Measurements from ENCODE around the gene ACACB.

The ACACB gene

DNA sequence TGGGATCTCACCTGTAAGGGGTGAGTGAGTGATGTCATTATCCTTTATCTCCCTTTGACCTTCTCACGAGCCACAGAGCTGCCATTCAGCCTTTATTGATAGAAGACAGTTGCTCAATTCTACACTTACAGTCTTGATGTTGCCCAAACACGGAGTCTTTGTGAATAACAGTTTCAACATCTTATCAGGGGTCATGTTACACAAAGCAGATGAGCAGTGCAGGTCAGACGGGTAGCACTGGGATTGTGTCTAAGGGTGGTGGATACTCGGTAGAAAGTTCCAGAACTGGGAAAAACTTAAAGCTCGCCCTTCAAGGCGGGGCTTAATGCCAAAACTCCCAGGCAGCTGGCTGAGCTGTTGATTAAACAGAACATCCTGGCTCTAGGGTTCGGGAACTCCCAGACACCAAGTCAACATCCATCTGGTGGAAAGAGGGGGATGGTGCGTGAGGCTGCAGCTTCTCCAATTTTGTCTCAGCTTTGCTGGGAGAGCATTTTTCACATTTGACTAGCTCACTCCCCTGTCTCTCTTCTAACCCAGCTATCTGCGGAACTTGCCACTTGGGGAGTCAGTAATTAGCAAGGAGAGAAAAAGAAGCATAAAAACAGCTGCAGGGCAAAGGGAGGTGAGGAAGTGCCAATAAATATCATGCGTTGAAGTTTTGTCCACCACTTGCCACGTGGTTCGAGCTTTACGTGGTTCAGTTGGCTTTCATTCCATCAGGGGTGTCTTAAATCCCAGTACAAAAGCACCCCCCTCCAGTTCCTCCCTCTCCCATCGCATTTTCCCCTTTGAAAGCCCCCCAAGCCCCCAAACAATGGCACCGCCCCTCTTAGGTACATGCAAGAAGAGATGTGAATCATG, 161.7 kb downstream of the ACACB start:
- DNase-seq (ENCODE audit: low read depth in 2 of 2), result no peak

DNA sequence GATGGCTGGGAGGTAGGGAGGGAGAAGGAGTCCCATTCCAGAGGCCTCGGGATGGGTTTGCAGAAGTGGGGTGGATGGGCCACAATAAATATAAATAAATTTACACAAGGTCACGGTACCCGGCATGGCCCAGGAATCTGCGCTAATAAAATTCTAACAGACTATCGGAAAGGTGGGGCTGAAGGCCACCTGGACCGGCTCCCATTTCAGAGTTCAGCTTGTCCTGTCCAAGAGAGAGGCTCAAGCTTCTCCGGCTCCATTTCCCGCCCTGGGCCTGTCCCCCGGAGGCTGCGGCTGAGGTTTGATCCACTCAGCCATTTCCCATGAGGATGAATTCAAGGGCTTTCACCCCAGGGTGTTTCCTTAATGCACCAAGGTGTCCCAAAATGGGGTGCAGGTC, 162.5 kb downstream of the ACACB start:
- DNase-seq (ENCODE audit: low read depth in 2 of 2), result no peak

DNA sequence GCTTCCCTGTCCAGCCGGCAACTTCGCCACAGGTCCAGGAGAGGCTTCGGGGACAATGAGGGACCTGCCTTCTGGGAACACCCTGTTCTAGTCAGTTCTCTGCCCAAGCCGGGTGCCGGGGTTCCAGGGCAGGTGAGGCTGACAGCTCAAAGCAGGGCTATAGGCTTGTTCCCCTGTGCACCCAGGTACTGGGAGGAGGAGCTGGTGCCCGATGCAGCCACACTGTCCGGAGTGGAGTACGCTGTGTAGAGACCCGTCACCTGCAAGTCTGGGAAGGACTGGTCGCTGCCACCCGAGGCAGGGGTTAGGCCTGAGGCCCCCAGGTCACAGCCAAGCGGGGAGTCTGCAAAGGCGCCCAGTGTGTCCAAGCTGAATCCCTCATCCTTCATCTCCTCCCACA, 163.1 kb downstream of the ACACB start:
- DNase-seq (ENCODE audit: low read depth in 2 of 2), result no peak

DNA sequence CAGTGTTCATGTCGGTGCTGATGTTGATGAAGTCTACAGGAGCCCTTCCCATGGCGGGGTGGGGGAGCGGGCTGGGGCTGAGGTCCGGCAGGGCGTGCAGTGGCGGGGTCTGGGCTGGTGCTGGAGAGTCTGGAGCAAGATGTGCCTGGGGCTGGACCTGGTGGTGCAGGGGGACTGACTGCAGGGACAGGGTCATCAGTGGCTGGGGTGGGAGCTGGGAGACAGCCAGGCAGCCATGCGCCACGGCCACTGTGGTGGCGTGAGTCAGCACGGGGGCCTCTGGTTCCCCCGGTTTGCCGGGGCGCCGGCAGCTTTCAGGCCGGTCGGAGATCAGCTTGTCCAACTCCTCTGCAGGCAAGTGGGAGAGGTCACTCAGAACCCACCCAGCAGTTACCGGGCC, 165.1 kb downstream of the ACACB start:
- no peak for DNase-seq (ENCODE audit: low read depth in 2 of 2)

DNA sequence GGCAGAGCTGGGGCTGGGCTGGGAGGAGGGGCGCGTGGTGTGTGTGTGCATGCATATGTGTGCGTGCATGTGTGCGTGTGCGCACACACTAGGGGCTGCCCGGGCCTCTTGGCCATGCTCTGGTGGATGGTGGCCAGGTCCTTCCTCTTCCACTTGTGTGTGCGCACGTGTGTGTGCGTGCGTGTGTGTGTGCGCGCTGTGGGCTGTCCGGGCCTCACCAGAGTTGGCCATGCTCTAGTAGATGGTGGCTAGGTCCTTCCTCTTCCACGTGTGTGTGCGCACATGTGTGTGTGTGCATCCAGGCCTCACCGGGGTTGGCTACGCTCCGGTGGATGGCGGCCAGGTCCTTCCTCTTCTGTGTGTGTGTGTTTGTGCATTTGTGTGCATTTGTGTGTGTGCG, 168.0 kb downstream of the ACACB start:
- no peak for DNase-seq (ENCODE audit: low read depth in 2 of 2)

DNA sequence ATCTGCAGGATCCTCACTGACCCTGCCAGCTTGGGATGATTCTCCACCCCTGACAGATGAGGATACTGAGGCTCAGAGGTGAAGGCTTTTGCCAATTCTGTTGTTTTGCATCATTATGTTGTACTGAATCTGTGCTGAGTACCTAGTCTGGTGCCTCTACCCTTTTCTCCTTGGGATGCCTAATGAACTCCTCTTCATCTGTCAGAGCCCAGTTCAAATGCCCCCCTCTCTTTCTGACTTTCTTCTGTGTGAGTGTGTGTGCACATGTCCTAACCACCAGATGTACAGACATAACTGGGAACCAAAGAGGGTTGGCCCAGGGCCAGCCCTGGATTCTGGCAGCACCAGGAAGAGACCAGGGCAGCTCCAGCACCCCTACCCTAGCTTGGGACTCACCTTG, 169.9 kb downstream of the ACACB start:
- DNase-seq (ENCODE audit: low read depth in 2 of 2), result no peak

DNA sequence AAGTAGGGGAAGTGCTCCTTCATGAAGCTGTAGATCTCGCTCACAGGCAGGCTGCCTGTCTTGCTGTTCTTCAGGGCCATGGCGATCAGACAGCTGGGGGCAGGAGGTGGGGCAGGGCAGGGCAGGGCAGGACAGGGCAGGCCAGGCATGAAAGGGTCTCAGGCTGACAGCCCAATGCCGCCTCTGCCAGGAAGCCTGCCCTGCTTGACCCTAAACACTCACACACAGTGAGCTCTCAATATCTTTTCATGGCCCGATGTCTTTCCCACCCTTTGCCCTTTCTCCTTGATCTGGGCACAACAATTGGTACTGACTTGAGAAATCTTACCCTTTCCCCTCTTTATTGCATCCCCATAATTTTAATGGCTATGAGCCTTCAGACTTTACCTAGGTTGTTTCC, 170.3 kb downstream of the ACACB start:
- no peak for DNase-seq (ENCODE audit: low read depth in 2 of 2)

DNA sequence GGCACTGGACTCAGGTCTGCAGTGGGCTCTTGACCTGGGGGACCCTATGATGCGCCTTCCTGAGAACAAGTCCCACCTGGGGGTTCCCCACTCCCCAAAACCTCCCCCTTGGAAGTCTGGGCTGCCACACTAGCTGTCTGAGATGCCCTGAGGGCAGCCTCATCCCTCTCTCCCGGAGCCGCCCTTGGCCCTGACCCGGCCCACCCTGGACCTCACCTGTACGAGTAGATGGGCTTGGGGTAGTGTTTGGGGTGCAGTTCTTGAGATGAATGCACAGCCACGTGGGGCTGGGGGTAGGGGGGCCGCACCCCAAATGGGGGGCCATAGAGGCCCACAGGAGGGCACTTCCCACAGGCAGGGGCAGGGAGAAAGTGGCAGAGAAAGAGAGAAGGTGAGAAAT, 170.8 kb downstream of the ACACB start:
- no peak for DNase-seq (ENCODE audit: low read depth in 2 of 2)

DNA sequence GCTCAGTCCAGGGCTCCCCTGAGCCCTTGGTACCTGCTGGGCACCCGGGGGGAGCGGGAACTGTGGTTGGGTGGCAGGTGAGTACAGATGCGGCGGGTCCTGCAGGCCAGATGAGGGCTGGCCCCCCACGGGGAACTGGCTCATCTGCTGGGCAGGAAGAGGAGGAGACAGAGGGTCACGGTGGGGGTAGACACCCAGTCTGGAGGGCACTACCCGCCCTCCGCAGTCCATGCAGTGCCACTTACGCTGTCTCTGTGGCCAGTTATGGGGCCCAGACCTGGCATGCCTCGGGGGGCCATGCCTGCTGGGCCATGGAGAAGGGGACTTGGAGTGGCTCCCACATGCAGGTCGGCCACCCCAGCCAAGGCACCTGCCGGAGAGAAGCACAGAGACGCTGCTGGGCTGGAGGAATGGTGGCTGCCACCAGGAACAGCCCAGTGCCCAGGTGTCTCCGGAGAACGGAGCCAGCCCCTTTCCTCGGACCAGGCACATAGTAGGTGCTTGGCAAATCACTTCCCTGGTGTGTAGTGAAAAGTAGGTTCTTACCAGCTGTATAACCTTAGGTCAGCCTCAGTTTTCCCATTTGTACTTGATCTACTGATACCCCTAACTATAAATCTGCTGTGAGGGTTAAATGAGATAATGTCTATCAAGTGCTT, 171.6 kb downstream of the ACACB start:
- no peak for DNase-seq (ENCODE audit: low read depth in 2 of 2)

DNA sequence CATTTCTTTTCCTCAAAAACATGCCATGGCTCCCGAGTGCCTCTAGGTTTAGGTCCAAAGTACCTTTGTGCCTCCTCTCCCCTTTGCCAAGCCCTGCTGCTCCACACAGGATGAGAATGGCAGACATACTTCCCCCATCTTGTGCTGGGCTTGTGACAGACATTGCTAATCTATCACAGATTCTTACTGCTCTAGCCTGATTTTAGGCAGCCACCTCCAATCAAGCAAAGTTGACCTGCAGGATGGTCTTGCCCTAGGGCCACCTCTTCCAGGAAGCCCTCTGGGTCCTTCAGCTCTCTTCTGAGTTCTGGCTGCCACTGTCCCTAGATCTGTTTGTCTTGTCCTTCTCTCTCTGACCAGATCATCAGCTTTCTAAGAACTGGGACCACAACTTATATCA, 172.2 kb downstream of the ACACB start:
- DNase-seq (ENCODE audit: low read depth in 2 of 2), result no peak

DNA sequence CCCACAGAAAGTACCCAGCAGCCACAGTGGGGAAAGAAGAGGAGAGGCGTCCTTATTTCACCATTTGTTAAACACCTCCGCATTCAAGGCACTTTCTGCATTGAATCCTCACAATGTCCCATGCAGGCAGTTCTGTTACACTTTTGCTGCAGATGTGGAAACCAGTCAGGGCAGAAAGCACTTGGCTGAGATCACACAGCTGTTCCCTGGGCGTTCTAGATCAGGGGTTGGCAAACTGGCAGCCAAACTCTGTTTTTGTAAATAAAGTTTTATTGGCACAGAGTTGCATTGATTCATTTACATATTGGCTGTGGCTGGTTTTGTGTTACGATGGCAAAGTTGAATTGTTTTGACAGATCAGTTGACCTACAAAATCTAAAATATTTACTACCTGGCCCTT, 172.6 kb downstream of the ACACB start:
- DNase-seq (ENCODE audit: low read depth in 2 of 2), result no peak

DNA sequence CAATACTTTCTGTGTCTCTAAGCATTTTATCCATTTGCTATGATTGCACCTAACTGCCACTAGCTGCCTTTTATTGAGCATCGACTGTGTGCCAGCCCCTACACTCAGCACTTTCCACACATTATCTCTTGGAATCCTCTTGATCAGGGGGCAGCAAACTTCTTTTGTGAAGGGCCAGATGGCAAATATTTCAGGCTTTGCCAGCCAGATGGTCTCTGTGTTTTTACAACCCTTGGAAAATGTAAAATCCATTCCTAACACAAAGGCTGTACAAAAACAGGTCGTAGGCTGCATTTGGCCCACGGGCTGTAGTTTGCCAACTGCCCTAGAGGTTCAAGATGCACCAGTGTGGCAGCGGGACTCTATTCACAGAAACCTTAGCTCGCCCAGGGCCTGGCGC, 173.2 kb downstream of the ACACB start:
- no peak for DNase-seq (ENCODE audit: low read depth in 2 of 2)

DNA sequence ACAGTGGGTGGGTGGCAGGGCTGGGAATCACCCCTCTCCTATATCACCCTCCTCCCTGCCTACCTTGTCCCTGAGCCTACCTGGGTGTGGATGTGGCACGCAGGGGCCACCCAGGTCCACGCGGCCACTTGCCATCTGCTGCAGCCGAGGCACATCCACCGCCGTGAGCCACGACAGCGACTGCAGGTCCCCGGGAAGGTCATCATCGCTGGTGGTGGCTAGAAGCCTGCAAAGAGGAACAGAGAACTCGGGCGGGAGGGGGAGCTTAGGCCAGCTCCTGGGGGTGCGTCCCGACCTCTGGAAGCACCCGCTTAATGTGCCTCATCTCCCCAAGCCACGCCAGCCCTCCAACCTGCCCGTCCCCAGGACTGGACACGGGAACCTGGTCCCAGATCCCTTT, 173.7 kb downstream of the ACACB start:
- no peak for DNase-seq (ENCODE audit: low read depth in 2 of 2)

DNA sequence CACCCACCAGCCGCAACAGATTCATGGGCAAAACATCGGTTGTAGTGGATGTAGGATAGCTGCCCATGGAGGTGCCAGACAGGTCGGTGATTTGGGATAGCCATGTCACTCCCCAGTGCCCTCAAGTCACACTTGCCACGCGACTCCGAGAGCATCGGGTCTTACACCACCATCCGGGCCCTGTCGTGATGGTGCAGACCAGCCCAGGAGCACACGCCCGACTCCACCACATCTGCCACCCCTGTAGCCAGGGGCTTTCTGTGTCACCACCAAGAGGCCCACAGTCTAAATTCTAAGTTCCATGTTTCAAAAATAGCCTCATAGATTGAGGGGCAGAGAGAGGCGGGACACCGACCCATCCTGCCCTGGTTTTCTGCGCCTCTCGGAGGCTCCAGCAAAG, 174.7 kb downstream of the ACACB start:
- no peak for DNase-seq (ENCODE audit: low read depth in 2 of 2)

DNA sequence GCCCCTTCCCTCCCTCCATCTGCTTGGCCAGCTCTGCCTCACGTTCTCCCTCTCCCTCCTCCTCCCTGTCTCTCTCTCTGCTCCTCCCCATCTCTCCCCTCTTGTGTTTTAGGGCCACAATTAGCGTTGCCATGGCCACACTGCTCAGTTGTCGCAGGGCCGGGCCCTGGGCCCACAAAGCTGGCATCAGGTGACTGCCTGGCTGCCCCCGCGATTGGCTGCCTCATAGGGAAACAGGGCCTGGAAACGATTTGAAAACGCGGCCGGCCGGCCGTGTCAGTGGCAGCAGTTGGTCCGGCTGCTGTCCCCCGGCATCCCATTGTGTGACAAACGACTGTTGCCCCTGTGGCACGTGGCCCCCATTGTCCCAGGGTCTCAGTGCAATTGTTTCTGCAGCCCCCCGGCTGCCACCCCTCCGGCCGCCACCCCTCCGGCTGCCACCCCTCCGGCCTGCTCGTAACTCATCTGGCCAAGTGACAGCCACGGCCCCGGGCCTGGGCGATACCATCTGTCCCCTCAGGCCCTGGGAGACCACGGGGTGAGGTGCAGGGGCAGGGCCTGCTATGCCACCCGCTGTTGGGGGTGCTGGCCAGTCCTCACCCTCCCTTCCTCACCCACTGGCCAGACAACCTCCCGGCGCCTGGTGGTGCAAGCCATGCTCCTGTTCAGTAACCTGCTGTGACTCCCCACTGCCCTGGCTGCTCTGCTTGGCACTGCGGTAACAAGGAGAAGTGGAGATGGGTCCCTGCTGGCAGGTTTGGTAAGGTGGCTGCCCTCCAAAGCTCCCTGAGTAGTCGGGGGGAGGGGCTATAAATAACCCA, 175.3 kb downstream of the ACACB start:
- no peak for DNase-seq (ENCODE audit: low read depth in 2 of 2)

DNA sequence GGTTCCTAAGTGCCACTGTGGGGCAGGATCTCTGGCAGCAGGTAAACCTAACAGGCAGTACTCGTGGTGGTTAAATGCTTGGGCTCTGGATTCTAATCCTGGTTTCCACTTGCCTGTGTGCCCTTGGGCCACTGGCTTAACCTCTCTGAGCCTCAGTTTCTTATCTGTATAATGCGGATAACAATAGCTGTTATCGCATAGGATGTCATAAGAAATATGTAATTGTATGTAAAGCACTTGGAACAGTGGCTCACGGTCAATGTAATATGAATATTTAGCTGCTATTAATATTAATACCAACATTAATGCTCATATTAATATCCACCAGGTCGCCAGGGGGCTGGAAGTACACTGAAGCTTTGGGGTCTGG, 175.9 kb downstream of the ACACB start:
- no peak for DNase-seq (ENCODE audit: low read depth in 2 of 2)

DNA sequence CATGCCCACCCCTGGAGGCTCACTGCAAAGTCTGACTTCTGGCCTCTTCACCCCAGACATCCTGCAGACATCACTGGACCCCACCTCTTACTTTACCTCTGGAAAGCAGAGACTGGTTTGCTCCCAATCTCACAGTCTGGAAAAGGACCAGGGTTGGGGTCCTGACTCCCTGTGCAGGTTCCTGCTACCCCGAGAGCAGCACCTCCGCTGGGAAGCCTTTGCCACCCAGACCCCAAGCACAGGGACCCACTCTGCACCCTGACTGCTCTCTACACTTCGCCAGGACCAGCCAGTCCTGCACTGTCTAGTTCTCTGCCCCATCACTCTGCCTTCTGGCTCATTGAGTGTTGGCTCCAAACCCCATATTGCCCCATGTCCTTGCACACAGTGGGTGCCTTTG, 176.7 kb downstream of the ACACB start:
- DNase-seq (ENCODE audit: low read depth in 2 of 2), result no peak

DNA sequence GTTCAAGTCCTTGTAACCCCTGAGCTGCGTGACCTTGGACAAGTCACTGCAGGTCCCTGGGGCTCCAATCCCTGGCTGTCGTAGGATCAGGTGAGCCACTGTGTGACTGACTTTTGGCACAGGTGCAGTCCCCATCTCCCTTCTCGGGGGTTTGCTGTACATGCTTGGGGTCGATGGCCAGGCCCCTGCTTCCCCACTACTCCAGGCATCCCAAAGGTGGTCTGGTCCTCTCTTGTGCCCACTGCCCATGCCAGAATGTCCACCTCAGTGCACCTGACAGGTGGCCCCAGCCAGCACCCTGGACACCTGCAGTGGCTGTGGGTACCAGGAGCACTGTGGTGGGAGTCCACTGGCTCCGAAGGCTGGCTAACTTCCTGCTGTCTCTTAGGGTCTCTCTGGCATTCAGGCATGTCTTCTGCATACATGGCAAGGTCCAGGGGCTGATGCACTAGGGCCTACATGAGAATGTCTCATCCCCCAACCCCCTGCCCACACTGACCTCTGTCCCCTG, 178.0 kb downstream of the ACACB start:
- DNase-seq (ENCODE audit: low read depth in 2 of 2), result no peak

DNA sequence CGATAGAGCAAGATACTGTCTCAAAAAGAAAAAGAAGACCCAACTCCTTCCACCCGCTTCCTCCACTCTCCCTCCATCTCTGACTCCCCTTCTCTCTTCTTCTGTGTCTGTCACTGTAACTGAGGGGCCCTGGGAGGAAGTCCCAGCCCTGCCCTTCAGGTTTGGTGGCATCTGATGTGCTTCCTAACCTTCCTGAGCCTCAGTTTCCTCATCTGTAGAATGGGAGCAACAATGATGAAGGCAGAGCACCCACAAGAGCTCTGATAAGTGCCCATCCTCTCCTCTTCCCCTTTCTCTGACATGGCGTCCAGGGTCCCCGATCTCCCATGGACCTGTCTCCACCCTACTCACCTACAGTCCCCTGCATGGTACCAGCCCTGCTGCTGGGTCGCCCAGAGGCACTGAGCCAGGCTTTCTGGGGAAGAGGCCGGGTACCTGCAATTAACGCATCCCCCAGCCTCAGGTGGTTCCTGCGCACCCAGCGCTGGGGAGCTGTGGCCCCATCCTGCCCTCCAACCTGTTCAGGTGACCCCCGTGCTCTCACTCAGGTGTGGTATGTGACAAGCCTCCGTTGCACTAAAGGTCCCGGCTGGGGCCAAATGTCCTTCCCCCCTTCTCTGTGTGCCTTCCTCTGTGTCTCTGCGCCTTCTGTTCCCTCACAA, 179.5 kb downstream of the ACACB start:
- no peak for DNase-seq (ENCODE audit: low read depth in 2 of 2)

DNA sequence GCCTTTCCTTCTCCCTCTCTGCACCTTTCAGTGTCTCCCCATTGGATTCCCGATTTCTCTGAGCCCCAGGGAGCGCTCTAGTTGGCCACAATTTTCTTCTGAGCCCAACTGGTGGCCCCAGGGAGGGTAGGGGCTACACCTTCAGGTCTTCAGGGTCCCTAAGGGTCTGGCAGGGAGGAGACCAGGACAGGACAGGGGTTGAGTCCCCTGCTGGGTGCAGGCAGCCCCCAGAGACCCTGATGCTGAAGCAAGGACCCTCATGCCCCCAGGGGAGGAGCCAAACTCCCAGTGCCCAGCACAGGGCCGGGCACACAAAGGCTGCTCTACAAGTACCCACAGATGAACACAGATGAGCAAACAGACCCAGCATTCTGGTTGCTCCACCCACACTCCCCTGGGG, 180.0 kb downstream of the ACACB start:
- no peak for DNase-seq (ENCODE audit: low read depth in 2 of 2)

DNA sequence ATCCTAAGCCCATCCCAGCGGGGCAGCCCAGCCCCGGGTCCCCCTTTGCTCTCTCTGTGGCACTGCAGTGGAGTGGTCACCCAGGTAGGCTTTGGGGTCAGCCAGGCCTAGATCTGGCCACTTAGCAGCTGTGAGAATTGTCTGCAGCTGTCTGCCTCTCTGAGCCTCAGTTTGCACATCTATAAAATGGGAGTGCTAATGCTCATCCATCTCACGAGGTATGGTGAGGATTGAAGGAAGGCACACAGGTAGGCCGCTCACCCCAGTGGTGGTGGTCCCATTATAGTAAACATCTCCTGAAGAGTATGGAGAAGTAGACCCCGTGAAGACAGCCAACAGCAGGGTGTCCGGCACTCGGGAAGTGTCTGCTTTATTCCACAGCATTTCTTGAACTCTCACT, 183.5 kb downstream of the ACACB start:
- no peak for DNase-seq (ENCODE audit: low read depth in 2 of 2)

DNA sequence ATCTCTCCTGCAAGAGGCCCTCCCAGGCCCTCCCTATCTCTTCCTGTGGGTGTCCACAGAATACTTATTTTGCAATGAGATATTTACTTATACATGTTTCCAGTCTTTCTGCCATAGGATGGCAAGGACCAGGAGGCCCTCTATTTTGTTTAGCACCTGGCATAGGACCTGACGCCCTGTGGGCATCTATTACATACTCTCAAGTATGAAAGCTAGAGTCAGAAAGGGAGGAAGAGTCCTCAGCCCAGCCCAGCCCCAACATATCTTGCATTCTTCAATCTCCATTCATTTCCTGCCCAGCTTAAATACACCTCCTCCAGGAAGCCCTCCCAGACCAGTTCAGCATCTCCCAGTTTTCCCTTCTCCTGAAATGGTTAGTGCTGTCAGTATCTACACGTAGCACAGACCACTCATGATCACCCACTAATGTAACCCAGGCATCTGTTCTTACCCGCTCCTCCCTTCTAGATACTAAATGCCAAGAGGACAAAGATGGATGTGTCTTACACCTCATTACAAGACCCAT, 185.3 kb downstream of the ACACB start:
- no peak for DNase-seq (ENCODE audit: low read depth in 2 of 2)

Measured in stimulated activated CD4-positive, alpha-beta T cell treated with anti-CD3 and anti-CD28 coated beads, Interleukin-1b, Interleukin-23, amount 100 ng/mL, for 1 hour (primary cell).